ENCODE data around the gene CFAP410. TPM values are rescaled to one million over a fixed set of nuclear protein-coding genes. Genes with fewer than 3 reads are reported as not detected.

The CFAP410 gene
- total and polyA plus RNA-seq, 11 donors: 10.4 to 31.6 (median 16.4) TPM

GRCh38 chr21:44349416-44349846 is 10.2 kb upstream of the CFAP410 start:
- 73 to 83% (median 79%) methylated on average over 6 to 12 of the region's 12 CpGs for WGBS, 4 donors
- peaks cover 9 to 40% (median 30%) of the 10 kb centered on the region in 9 donors for H3K27me3 ChIP-seq

GRCh38 chr21:44348861-44349260 is 9.7 kb upstream of the CFAP410 start:
- Histone ChIP-seq H3K4me3 (no peak overlapping the region), H3K36me3 (no peaks in the 10 kb centered on the region), H3K4me1 (peaks cover 0 to 31% (median 0%) of the 10 kb centered on the region in 12 donors), H3K27me3 (peaks cover 9 to 40% (median 30%) of the 10 kb centered on the region in 9 donors), H3K9me3 (no peaks in the 10 kb centered on the region), H3K27ac (no peak overlapping the region)
- TF ChIP-seq, protein P1, sequence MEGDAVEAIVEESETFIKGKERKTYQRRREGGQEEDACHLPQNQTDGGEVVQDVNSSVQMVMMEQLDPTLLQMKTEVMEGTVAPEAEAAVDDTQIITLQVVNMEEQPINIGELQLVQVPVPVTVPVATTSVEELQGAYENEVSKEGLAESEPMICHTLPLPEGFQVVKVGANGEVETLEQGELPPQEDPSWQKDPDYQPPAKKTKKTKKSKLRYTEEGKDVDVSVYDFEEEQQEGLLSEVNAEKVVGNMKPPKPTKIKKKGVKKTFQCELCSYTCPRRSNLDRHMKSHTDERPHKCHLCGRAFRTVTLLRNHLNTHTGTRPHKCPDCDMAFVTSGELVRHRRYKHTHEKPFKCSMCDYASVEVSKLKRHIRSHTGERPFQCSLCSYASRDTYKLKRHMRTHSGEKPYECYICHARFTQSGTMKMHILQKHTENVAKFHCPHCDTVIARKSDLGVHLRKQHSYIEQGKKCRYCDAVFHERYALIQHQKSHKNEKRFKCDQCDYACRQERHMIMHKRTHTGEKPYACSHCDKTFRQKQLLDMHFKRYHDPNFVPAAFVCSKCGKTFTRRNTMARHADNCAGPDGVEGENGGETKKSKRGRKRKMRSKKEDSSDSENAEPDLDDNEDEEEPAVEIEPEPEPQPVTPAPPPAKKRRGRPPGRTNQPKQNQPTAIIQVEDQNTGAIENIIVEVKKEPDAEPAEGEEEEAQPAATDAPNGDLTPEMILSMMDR (IDR thresholded peaks at IDR 0.05): no peak
- no peak for TF ChIP-seq POLR2A (IDR thresholded peaks at IDR 0.05)
- DNase-seq: peak in 1 of 5 donors; percentile 42
- WGBS, 4 donors: 90 to 95% (median 91%) methylated on average over 18 to 19 of the region's 19 CpGs
- intact Hi-C loops (cut with DNase I): loop anchor here in 4 of 10 donors (10.0 kb wide), 3 partner anchors 106 to 446 kb away; partner anchors contain the start of gene LRRC3 (in 2 of the 4)
- no peak for ATAC-seq

More at GRCh38 chr21:44349416-44349846, 10.2 kb upstream of the CFAP410 start:
- Histone ChIP-seq H3K9me3 (no peaks in the 10 kb centered on the region), H3K36me3 (no peaks in the 10 kb centered on the region), H3K4me1 (peaks cover 0 to 31% (median 0%) of the 10 kb centered on the region in 12 donors), H3K27ac (no peak overlapping the region), H3K4me3 (no peak overlapping the region)
- no peak for ATAC-seq
- peak in 1 of 5 donors; percentile 55 for DNase-seq
- intact Hi-C loops (cut with DNase I): loop anchor here in 4 of 10 donors (10.0 kb wide), 3 partner anchors 105 to 445 kb away; partner anchors contain the start of gene LRRC3 (in 2 of the 4)
- TF ChIP-seq POLR2A (IDR thresholded peaks at IDR 0.05): no peak
- TF ChIP-seq, protein P1 (IDR thresholded peaks at IDR 0.05): no peak

DNA sequence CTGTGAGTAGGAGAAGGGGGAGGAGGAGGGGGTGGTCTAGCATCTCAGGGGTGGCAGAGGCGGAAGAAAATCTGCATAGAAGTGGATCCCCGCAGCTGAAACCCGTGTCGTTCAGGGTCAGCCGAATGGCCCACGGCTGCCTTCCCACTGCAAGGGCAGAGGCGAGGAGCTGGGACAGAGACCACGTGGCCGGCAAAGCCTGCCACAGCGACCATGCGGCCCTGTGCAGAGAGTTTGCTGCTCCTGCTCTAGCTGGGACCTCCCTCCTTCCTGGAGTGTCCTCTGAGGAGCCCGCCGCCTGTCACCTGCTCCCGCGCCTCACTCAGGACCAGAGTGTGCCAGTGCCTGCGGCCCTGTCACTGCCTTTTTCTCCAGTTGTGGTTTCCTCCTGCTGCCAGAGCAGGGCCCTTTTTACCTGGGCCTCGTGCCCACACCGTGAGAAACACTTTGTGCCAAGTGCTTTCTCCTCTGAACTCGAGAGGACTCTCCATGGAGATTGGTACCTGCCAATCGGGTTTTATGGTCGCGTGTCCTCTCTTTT is 8.8 kb upstream of the CFAP410 start:
- TF ChIP-seq POLR2A (IDR thresholded peaks at IDR 0.05): no peak
- TF ChIP-seq, protein P1 (IDR thresholded peaks at IDR 0.05): no peak
- 51 to 60% (median 56%) methylated on average over 22 of the region's 22 CpGs for WGBS, 4 donors
- DNase-seq: peak in 1 of 5 donors; percentile 24

GRCh38 chr21:44345495-44345894 is 6.3 kb upstream of the CFAP410 start:
- TF ChIP-seq POLR2A (IDR thresholded peaks at IDR 0.05): no peak
- TF ChIP-seq, protein P1 (IDR thresholded peaks at IDR 0.05): no peak
- Histone ChIP-seq H3K36me3 (no peaks in the 10 kb centered on the region), H3K27ac (no peak overlapping the region), H3K27me3 (peaks cover 9 to 24% (median 15%) of the 10 kb centered on the region in 9 donors), H3K9me3 (no peaks in the 10 kb centered on the region), H3K4me1 (peaks cover 0 to 9% (median 0%) of the 10 kb centered on the region in 12 donors), H3K4me3 (no peak overlapping the region)
- intact Hi-C loops (cut with DNase I): loop anchor here in 4 of 10 donors (10.0 kb wide), 3 partner anchors 109 to 449 kb away; partner anchors contain the start of gene LRRC3 (in 2 of the 4)
- WGBS, 4 donors: 52 to 78% (median 62%) methylated on average over 8 to 11 of the region's 11 CpGs
- peak in 2 of 5 donors; percentile 6 to 32 for DNase-seq
- no peak for ATAC-seq

More for the DNA sequence above, 8.8 kb upstream of the CFAP410 start:
- Histone ChIP-seq H3K27me3 (peaks cover 9 to 40% (median 30%) of the 10 kb centered on the region in 9 donors), H3K9me3 (no peaks in the 10 kb centered on the region), H3K36me3 (no peaks in the 10 kb centered on the region), H3K4me1 (peaks cover 0 to 24% (median 0%) of the 10 kb centered on the region in 12 donors), H3K27ac (no peak overlapping the region), H3K4me3 (no peak overlapping the region)
- intact Hi-C loops (cut with DNase I): loop anchor here in 4 of 10 donors (10.0 kb wide), 3 partner anchors 107 to 447 kb away; partner anchors contain the start of gene LRRC3 (in 2 of the 4)
- no peak for ATAC-seq

Data from heart left ventricle (tissue), 16 donors.